HAP-1 (cell line): Measurements from ENCODE around the gene HLCS.

Experiments used
- DNase-seq, 2 experiments: peaks; one replicate each; pipeline ENCODE4 v3.0.0-alpha.2; 2016 to 2020; ENCODE audit warnings: low spot score in 2 of 2
- H3K27me3 ChIP-seq: fragments of 250-450 bp; sonication (Bioruptor Pico); 2 replicates; pipeline ENCODE4 v1.5.1; 2020; ENCODE audit warnings: low read depth, mild to moderate bottlenecking, moderate library complexity
- H3K36me3 ChIP-seq: fragments of 250-450 bp; sonication (Bioruptor Pico); replicated peaks from 2 replicates; pipeline ENCODE4 v1.5.1; 2020; ENCODE audit warnings: mild to moderate bottlenecking
- H3K4me1 ChIP-seq: fragments of 250-450 bp; sonication (Bioruptor Pico); 2 replicates; pipeline ENCODE4 v1.5.1; 2020; ENCODE audit warnings: mild to moderate bottlenecking
- H3K4me3 ChIP-seq: fragments of 250-450 bp; sonication (Bioruptor Pico); 2 replicates; pipeline ENCODE4 v1.5.1; 2020; ENCODE audit warnings: mild to moderate bottlenecking, moderate library complexity
- H3K9me3 ChIP-seq: fragments of 250-450 bp; sonication (Bioruptor Pico); 2 replicates; pipeline ENCODE4 v1.5.1; 2020; ENCODE audit warnings: mild to moderate bottlenecking, moderate library complexity
- in situ Hi-C: fragments of 300-500 bp; cut with MboI; formaldehyde crosslinking; loops from 3 replicates; pipeline ENCODE4 v1.14.3; 2020; ENCODE audit warnings: low sequenced_read_pairs, inconsistent platforms, mixed read lengths

HLCS gene

GRCh38 chr21:36791695-36792470, 174.6 kb downstream of the HLCS start:
- DNase-seq, result no peak
- Histone ChIP-seq H3K27me3 (no peaks in the 10 kb centered on the region), H3K4me1 (peaks cover 6% of the 10 kb centered on the region), H3K4me3 (no peak overlapping the region), H3K36me3 (no peaks in the 10 kb centered on the region), H3K9me3 (no peaks in the 10 kb centered on the region)
- in situ Hi-C loops, result no loop called here

GRCh38 chr21:36791180-36791579, 175.3 kb downstream of the HLCS start:
- in situ Hi-C loops, result no loop called here

GRCh38 chr21:36790616-36791015, 175.9 kb downstream of the HLCS start:
- Histone ChIP-seq H3K9me3 (no peaks in the 10 kb centered on the region), H3K36me3 (no peaks in the 10 kb centered on the region), H3K4me1 (peaks cover 6% of the 10 kb centered on the region), H3K4me3 (no peak overlapping the region), H3K27me3 (no peaks in the 10 kb centered on the region)
- in situ Hi-C loops, result no loop called here
- DNase-seq, result no peak

More at GRCh38 chr21:36791180-36791579, 175.3 kb downstream of the HLCS start:
- Histone ChIP-seq H3K9me3 (no peaks in the 10 kb centered on the region), H3K36me3 (no peaks in the 10 kb centered on the region), H3K4me1 (peaks cover 6% of the 10 kb centered on the region), H3K4me3 (no peak overlapping the region), H3K27me3 (no peaks in the 10 kb centered on the region)
- DNase-seq, result no peak

GRCh38 chr21:36788120-36788638, 178.3 kb downstream of the HLCS start:
- DNase-seq, result no peak
- in situ Hi-C loops, result no loop called here

GRCh38 chr21:36786186-36786585, 180.3 kb downstream of the HLCS start:
- no peaks in the 10 kb centered on the region for H3K27me3 ChIP-seq
- H3K36me3 ChIP-seq, result no peaks in the 10 kb centered on the region
- peaks cover 6% of the 10 kb centered on the region for H3K4me1 ChIP-seq
- H3K4me3 ChIP-seq, result no peak overlapping the region
- no peaks in the 10 kb centered on the region for H3K9me3 ChIP-seq
- no peak for DNase-seq
- in situ Hi-C loops, result no loop called here

More at GRCh38 chr21:36788120-36788638, 178.3 kb downstream of the HLCS start:
- Histone ChIP-seq H3K9me3 (no peaks in the 10 kb centered on the region), H3K27me3 (no peaks in the 10 kb centered on the region), H3K4me1 (peaks cover 6% of the 10 kb centered on the region), H3K4me3 (no peak overlapping the region), H3K36me3 (no peaks in the 10 kb centered on the region)

- H3K9me3 ChIP-seq, result no peaks in the 10 kb centered on the region
- no peaks in the 10 kb centered on the region for H3K27me3 ChIP-seq
- H3K36me3 ChIP-seq, result no peaks in the 10 kb centered on the region
- H3K4me1 ChIP-seq, result peaks cover 6% of the 10 kb centered on the region
- H3K4me3 ChIP-seq, result no peak overlapping the region
- in situ Hi-C loops, result no loop called here
- no peak for DNase-seq
Observed at GRCh38 chr21:36785615-36786014, 180.9 kb downstream of the HLCS start.

GRCh38 chr21:36784947-36785346, 181.5 kb downstream of the HLCS start:
- Histone ChIP-seq H3K4me1 (peaks cover 6% of the 10 kb centered on the region), H3K27me3 (no peaks in the 10 kb centered on the region), H3K9me3 (no peaks in the 10 kb centered on the region), H3K4me3 (no peak overlapping the region), H3K36me3 (no peaks in the 10 kb centered on the region)
- no peak for DNase-seq
- in situ Hi-C loops, result no loop called here

- DNase-seq, result no peak
- no peak overlapping the region for H3K4me3 ChIP-seq
- H3K9me3 ChIP-seq, result no peaks in the 10 kb centered on the region
- H3K4me1 ChIP-seq, result peaks cover 6% of the 10 kb centered on the region
- in situ Hi-C loops, result no loop called here
- no peaks in the 10 kb centered on the region for H3K27me3 ChIP-seq
- H3K36me3 ChIP-seq, result no peaks in the 10 kb centered on the region
Observed at GRCh38 chr21:36783612-36784374, 182.7 kb downstream of the HLCS start.

GRCh38 chr21:36780861-36781260, 185.6 kb downstream of the HLCS start:
- Histone ChIP-seq H3K36me3 (no peaks in the 10 kb centered on the region), H3K4me3 (no peak overlapping the region), H3K4me1 (peaks cover 11% of the 10 kb centered on the region), H3K9me3 (no peaks in the 10 kb centered on the region), H3K27me3 (no peaks in the 10 kb centered on the region)
- in situ Hi-C loops, result no loop called here
- no peak for DNase-seq

GRCh38 chr21:36776981-36777617, 189.4 kb downstream of the HLCS start:
- Histone ChIP-seq H3K27me3 (no peaks in the 10 kb centered on the region), H3K4me3 (no peak overlapping the region), H3K4me1 (peaks cover 11% of the 10 kb centered on the region), H3K9me3 (no peaks in the 10 kb centered on the region), H3K36me3 (no peaks in the 10 kb centered on the region)
- in situ Hi-C loops, result no loop called here
- peak; percentile 58 to 73 for DNase-seq

- H3K4me1 ChIP-seq, result peaks cover 11% of the 10 kb centered on the region
- no peaks in the 10 kb centered on the region for H3K9me3 ChIP-seq
- no peak overlapping the region for H3K4me3 ChIP-seq
- in situ Hi-C loops, result no loop called here
- DNase-seq, result no peak
- no peaks in the 10 kb centered on the region for H3K36me3 ChIP-seq
- H3K27me3 ChIP-seq, result no peaks in the 10 kb centered on the region
Observed at GRCh38 chr21:36773995-36774394, 192.5 kb downstream of the HLCS start.

GRCh38 chr21:36773117-36773516, 193.4 kb downstream of the HLCS start:
- DNase-seq, result no peak
- H3K4me1 ChIP-seq, result peaks cover 11% of the 10 kb centered on the region
- in situ Hi-C loops, result no loop called here
- no peaks in the 10 kb centered on the region for H3K9me3 ChIP-seq
- H3K27me3 ChIP-seq, result no peaks in the 10 kb centered on the region
- no peaks in the 10 kb centered on the region for H3K36me3 ChIP-seq
- no peak overlapping the region for H3K4me3 ChIP-seq

- Histone ChIP-seq H3K9me3 (no peaks in the 10 kb centered on the region), H3K4me3 (no peak overlapping the region), H3K27me3 (no peaks in the 10 kb centered on the region), H3K4me1 (no peaks in the 10 kb centered on the region), H3K36me3 (no peaks in the 10 kb centered on the region)
- DNase-seq, result no peak
- in situ Hi-C loops, result no loop called here
Observed at GRCh38 chr21:36769051-36769839, 197.2 kb downstream of the HLCS start.
